ENCODE measurements around the gene MVB12B.

GRCh38 chr9:126442636-126443035 is 116.0 kb downstream of the MVB12B start:
- TF ChIP-seq CTCF (IDR thresholded peaks at IDR 0.05; ENCODE audit: insufficient read depth, low read length) (no peak), POLR2AphosphoS5 (IDR thresholded peaks at IDR 0.05; ENCODE audit: low read depth) (no peak)
